ENCODE measurements around the gene DOCK1.

DOCK1 gene

DNA sequence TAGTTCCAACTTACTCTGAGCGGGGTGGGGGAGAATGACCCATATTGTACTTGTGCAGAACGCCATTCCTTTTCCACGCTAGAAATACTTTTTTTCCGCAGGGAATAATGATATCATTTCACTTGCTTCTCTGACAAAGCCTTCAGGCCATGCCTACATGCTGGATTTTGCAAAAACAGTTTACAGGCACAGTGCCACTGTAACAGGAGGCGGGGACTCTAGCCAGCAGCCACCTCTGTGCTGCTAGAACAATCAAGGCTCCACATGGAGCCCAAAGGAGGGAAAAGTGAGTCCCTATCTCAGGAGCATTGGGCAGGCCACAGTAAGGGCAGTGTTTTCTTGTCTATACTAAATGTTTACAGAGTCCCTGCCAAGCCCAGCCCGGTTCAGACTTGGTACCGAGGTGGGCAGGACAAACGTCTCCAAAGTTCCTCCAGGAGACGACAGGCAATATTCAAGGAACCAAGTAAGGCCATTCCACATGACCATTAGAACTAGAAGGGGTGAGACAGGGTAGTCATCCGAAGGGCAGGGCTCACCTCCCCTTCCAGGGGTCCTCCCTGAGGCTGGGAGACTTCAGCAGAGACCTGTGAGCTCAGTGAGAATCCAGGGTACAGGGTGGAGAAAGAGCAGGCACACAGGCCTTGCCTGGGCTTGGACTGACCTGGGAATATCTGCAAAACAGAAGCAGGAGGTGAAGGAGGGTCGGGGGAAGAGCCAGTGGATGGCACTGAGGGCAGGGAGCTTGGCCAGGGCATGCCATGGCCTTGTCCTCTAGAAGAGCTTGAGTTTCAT lies 553.0 kb downstream of the DOCK1 start:
- no peak overlapping the region for H2AK5ac ChIP-seq (ENCODE audit: low read length)
- no peak for DNase-seq
- no peak overlapping the region for H4K8ac ChIP-seq (ENCODE audit: low read depth, low read length)
- H3K27me3 ChIP-seq (ENCODE audit: insufficient read depth, low read length, poor library complexity), result no peaks in the 10 kb centered on the region
- no peak overlapping the region for H3K23ac ChIP-seq (ENCODE audit: low read length)
- no peak overlapping the region for H3K4me3 ChIP-seq (ENCODE audit: low read length)
- H3K56ac ChIP-seq (ENCODE audit: low read length), result no peak overlapping the region
- H3K79me2 ChIP-seq (ENCODE audit: control insufficient read depth, insufficient read depth, low read length), result no peaks in the 10 kb centered on the region
- no peak overlapping the region for H3K9ac ChIP-seq (ENCODE audit: low read length)
- no peak overlapping the region for H3K18ac ChIP-seq (ENCODE audit: low read length)
- no peaks in the 10 kb centered on the region for H3K36me3 ChIP-seq (ENCODE audit: control insufficient read depth, insufficient read depth, low read length)
- no peak overlapping the region for H3K27ac ChIP-seq (ENCODE audit: low read depth, low read length)
- H2BK5ac ChIP-seq (ENCODE audit: low read length), result no peak overlapping the region
- no peaks in the 10 kb centered on the region for H3K4me1 ChIP-seq (ENCODE audit: control insufficient read depth, low read depth, low read length)
- H3K4ac ChIP-seq (ENCODE audit: low read depth, low read length), result no peak overlapping the region
- H3K79me1 ChIP-seq (ENCODE audit: low read length), result no peaks in the 10 kb centered on the region
- no peak overlapping the region for H2BK120ac ChIP-seq (ENCODE audit: low read depth, low read length)
- no peak overlapping the region for H3K4me2 ChIP-seq (ENCODE audit: low read length)
- WGBS (ENCODE audit: extremely low coverage, insufficient coverage, low lambda C conversion rate), result no CpG with 5 or more reads among the region's 11 CpGs
- H2BK15ac ChIP-seq (replicated peaks; ENCODE audit: low read depth), result no peak overlapping the region
- no peak overlapping the region for H4K5ac ChIP-seq (ENCODE audit: low read length)

DNA sequence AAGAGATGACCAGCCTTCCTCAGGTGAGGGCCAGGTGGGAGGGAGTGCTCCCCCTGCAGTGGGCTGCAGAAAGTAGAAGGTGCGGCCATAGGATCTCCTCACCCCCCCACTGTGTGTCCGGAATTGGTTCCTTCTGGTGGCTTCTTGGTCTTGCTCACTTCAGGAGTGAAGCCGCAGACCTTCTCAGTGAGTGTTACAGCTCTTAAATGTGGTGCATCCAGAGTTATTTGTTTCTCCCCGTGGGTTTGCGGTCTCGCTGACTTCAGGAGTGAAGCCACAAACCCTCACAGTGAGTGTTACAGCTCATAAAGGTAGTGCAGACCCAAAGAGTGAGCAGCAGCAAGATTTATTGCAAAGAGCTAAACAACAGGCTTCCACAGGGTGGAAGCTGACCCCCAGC lies 553.6 kb downstream of the DOCK1 start:
- Histone ChIP-seq H3K56ac (ENCODE audit: low read length) (no peak overlapping the region), H3K18ac (ENCODE audit: low read length) (no peak overlapping the region), H3K4me1 (ENCODE audit: control insufficient read depth, low read depth, low read length) (no peaks in the 10 kb centered on the region), H3K23ac (ENCODE audit: low read length) (no peak overlapping the region), H4K8ac (ENCODE audit: low read depth, low read length) (no peak overlapping the region), H2BK5ac (ENCODE audit: low read length) (no peak overlapping the region), H3K79me1 (ENCODE audit: low read length) (no peaks in the 10 kb centered on the region), H3K36me3 (ENCODE audit: control insufficient read depth, insufficient read depth, low read length) (no peaks in the 10 kb centered on the region), H3K4me2 (ENCODE audit: low read length) (no peak overlapping the region), H3K4ac (ENCODE audit: low read depth, low read length) (no peak overlapping the region), H3K79me2 (ENCODE audit: control insufficient read depth, insufficient read depth, low read length) (no peaks in the 10 kb centered on the region), H3K27me3 (ENCODE audit: insufficient read depth, low read length, poor library complexity) (no peaks in the 10 kb centered on the region), H3K27ac (ENCODE audit: low read depth, low read length) (no peak overlapping the region), H4K5ac (ENCODE audit: low read length) (no peak overlapping the region), H2BK120ac (ENCODE audit: low read depth, low read length) (no peak overlapping the region), H3K9ac (ENCODE audit: low read length) (no peak overlapping the region), H2AK5ac (ENCODE audit: low read length) (no peak overlapping the region), H3K4me3 (ENCODE audit: low read length) (no peak overlapping the region), H2BK15ac (replicated peaks; ENCODE audit: low read depth) (no peak overlapping the region)
- WGBS (ENCODE audit: extremely low coverage, insufficient coverage, low lambda C conversion rate), result no CpG with 5 or more reads among the region's 6 CpGs
- no peak for DNase-seq

DNA sequence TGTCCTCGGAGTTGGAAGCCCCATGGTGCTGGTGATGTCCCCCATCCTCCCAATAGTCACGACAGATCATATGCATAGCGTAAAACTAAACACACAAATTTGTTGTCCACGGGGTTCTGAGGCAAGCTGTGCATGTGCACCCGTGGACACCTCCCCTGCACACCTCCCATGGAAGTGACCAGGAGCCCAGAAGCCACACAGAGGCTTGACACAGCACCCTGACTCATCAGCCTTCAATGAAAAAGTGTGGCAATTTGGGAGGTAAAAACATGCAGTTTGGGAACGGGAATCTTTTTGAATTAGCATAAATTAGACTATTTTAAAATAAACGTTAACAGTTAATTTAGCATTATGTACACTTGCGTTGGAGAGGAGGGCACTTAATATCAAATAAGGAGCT lies 554.7 kb downstream of the DOCK1 start:
- Histone ChIP-seq H3K23ac (ENCODE audit: low read length) (no peak overlapping the region), H3K56ac (ENCODE audit: low read length) (no peak overlapping the region), H3K4me2 (ENCODE audit: low read length) (no peak overlapping the region), H3K9ac (ENCODE audit: low read length) (no peak overlapping the region), H3K79me2 (ENCODE audit: control insufficient read depth, insufficient read depth, low read length) (no peaks in the 10 kb centered on the region), H2AK5ac (ENCODE audit: low read length) (no peak overlapping the region), H3K36me3 (ENCODE audit: control insufficient read depth, insufficient read depth, low read length) (no peaks in the 10 kb centered on the region), H2BK120ac (ENCODE audit: low read depth, low read length) (no peak overlapping the region), H3K79me1 (ENCODE audit: low read length) (no peaks in the 10 kb centered on the region), H3K4me3 (ENCODE audit: low read length) (no peak overlapping the region), H3K18ac (ENCODE audit: low read length) (no peak overlapping the region), H3K4ac (ENCODE audit: low read depth, low read length) (no peak overlapping the region), H4K8ac (ENCODE audit: low read depth, low read length) (no peak overlapping the region), H2BK15ac (replicated peaks; ENCODE audit: low read depth) (no peak overlapping the region), H3K27me3 (ENCODE audit: insufficient read depth, low read length, poor library complexity) (no peaks in the 10 kb centered on the region), H3K27ac (ENCODE audit: low read depth, low read length) (no peak overlapping the region), H4K5ac (ENCODE audit: low read length) (no peak overlapping the region), H2BK5ac (ENCODE audit: low read length) (no peak overlapping the region), H3K4me1 (ENCODE audit: control insufficient read depth, low read depth, low read length) (no peaks in the 10 kb centered on the region)
- no CpG with 5 or more reads among the region's 8 CpGs for WGBS (ENCODE audit: extremely low coverage, insufficient coverage, low lambda C conversion rate)
- DNase-seq, result no peak

DNA sequence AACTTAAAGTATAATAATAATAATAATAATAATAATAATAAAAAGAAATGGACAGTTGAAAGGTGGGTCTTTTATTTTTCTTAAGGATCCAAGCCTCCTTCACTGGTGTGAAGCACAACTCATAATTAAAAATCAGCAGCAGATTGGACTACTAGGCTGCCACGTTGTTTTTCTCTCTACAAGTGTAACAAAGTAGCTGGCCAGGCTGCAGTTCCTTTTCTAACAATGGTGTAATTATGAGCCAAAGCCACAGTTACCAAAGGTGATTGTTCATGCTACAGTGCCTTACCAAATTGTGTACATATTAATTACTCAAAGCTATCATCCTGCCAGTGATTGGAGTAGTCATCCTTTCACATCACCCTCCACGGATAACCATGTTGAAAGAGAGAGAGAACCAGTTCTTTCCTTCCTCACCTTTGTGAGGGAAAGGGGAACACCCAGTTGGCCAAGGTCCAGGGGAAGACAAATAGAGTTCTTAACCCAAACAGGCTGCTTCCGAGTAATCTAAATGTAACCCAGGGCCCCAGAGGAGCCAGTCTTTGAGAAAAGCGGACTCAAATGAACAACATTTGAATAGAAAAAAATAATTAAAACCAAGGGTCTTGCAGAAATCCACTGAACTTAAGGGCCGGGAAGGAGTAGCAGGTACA lies 557.5 kb downstream of the DOCK1 start:
- no peak overlapping the region for H3K4me2 ChIP-seq (ENCODE audit: low read length)
- H3K27ac ChIP-seq (ENCODE audit: low read depth, low read length), result no peak overlapping the region
- no peaks in the 10 kb centered on the region for H3K36me3 ChIP-seq (ENCODE audit: control insufficient read depth, insufficient read depth, low read length)
- no peaks in the 10 kb centered on the region for H3K79me1 ChIP-seq (ENCODE audit: low read length)
- no peak overlapping the region for H3K23ac ChIP-seq (ENCODE audit: low read length)
- H3K79me2 ChIP-seq (ENCODE audit: control insufficient read depth, insufficient read depth, low read length), result no peaks in the 10 kb centered on the region
- H2BK15ac ChIP-seq (replicated peaks; ENCODE audit: low read depth), result no peak overlapping the region
- no CpG with 5 or more reads among the region's 5 CpGs for WGBS (ENCODE audit: extremely low coverage, insufficient coverage, low lambda C conversion rate)
- H3K56ac ChIP-seq (ENCODE audit: low read length), result no peak overlapping the region
- DNase-seq, result no peak
- H3K18ac ChIP-seq (ENCODE audit: low read length), result no peak overlapping the region
- no peak overlapping the region for H4K5ac ChIP-seq (ENCODE audit: low read length)
- no peak overlapping the region for H2BK120ac ChIP-seq (ENCODE audit: low read depth, low read length)
- H2BK5ac ChIP-seq (ENCODE audit: low read length), result no peak overlapping the region
- no peak overlapping the region for H3K4me3 ChIP-seq (ENCODE audit: low read length)
- H3K27me3 ChIP-seq (ENCODE audit: insufficient read depth, low read length, poor library complexity), result no peaks in the 10 kb centered on the region
- no peak overlapping the region for H2AK5ac ChIP-seq (ENCODE audit: low read length)
- no peak overlapping the region for H4K8ac ChIP-seq (ENCODE audit: low read depth, low read length)
- H3K4me1 ChIP-seq (ENCODE audit: control insufficient read depth, low read depth, low read length), result no peaks in the 10 kb centered on the region
- H3K4ac ChIP-seq (ENCODE audit: low read depth, low read length), result no peak overlapping the region
- no peak overlapping the region for H3K9ac ChIP-seq (ENCODE audit: low read length)

DNA sequence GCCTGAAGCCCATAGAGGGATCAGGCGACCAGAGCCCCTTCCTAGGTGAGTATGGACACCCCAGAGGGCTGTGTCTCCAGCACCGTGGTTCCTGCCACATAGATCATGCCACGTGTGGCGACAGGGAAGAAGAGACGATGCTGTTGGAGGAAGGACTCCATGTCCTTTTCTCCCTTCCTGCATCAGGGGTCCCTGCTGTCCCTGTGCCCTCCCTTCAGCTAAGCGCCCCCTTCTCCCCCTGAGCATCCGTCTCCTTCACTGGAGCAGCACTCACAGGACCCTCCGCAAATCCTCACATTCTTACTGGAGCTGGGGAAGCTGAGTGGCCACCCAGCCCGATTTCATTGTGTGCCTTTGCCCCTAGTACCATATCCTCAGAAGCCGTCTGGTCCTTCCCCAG lies 558.3 kb downstream of the DOCK1 start:
- Histone ChIP-seq H3K56ac (ENCODE audit: low read length) (no peak overlapping the region), H3K27ac (ENCODE audit: low read depth, low read length) (no peak overlapping the region), H4K5ac (ENCODE audit: low read length) (no peak overlapping the region), H2BK15ac (replicated peaks; ENCODE audit: low read depth) (no peak overlapping the region), H3K9ac (ENCODE audit: low read length) (no peak overlapping the region), H3K27me3 (ENCODE audit: insufficient read depth, low read length, poor library complexity) (no peaks in the 10 kb centered on the region), H2BK120ac (ENCODE audit: low read depth, low read length) (no peak overlapping the region), H3K4me2 (ENCODE audit: low read length) (no peak overlapping the region), H4K8ac (ENCODE audit: low read depth, low read length) (no peak overlapping the region), H2AK5ac (ENCODE audit: low read length) (no peak overlapping the region), H3K4me3 (ENCODE audit: low read length) (no peak overlapping the region), H3K4ac (ENCODE audit: low read depth, low read length) (no peak overlapping the region), H3K23ac (ENCODE audit: low read length) (no peak overlapping the region), H3K79me1 (ENCODE audit: low read length) (no peaks in the 10 kb centered on the region), H3K4me1 (ENCODE audit: control insufficient read depth, low read depth, low read length) (no peaks in the 10 kb centered on the region), H3K18ac (ENCODE audit: low read length) (no peak overlapping the region), H3K36me3 (ENCODE audit: control insufficient read depth, insufficient read depth, low read length) (no peaks in the 10 kb centered on the region), H2BK5ac (ENCODE audit: low read length) (no peak overlapping the region), H3K79me2 (ENCODE audit: control insufficient read depth, insufficient read depth, low read length) (no peaks in the 10 kb centered on the region)
- no peak for DNase-seq
- WGBS (ENCODE audit: extremely low coverage, insufficient coverage, low lambda C conversion rate), result no CpG with 5 or more reads among the region's 10 CpGs

All from mesendoderm (in vitro differentiated cells).